ENCODE measurements around the gene C8G. TPM values are rescaled to one million over a fixed set of nuclear protein-coding genes. Genes with fewer than 3 reads are reported as not detected.

The C8G gene
- total and polyA plus RNA-seq, 9 of the 15 experiments (the other 6 are each of a cell fraction or from before 2014, with no cell fraction given), result 0.35 to 5.9 (median 2.7) TPM; not detected in 2

- in situ Hi-C loops (cut with MboI), result no loop called here
- no peaks in the 10 kb centered on the region for H3K9me1 ChIP-seq (ENCODE audit: control insufficient read depth, insufficient read depth, low read length)
- TSS peak; percentile 33 for BruUV-seq (replicated peaks)
- H3K9me3 ChIP-seq (replicated peaks; ENCODE audit: control insufficient read depth, insufficient read depth, low read depth, low read length), result no peaks in the 10 kb centered on the region
- POLR2A ChIA-PET, result interaction anchor here (0.6 to 3.2 kb wide), 3 partner anchors 9 to 98 kb away, joined by 3 to 19 read pairs (median 4); no protein-coding TSS in a partner anchor
- H3K27ac ChIP-seq (ENCODE audit: extremely low read depth, low read depth, low read length), result peak overlapping the region; percentile 32; the same call in 1 of the 3 replicates
- H3K79me2 ChIP-seq (ENCODE audit: control insufficient read depth, insufficient read depth, low read length), result no peaks in the 10 kb centered on the region
- CTCF ChIA-PET (ENCODE audit: low intra/inter-chr PET ratio), result no interaction called here
- ATAC-seq (peak; percentile 24), DNase-seq (ENCODE audit: extremely low read depth in 1 of 4, low spot score in 3 of 4) (no peak), FAIRE-seq (peak; percentile 54)
- peaks cover 4% of the 10 kb centered on the region; the same call in 1 of the 2 replicates for H4K20me1 ChIP-seq (replicated peaks; ENCODE audit: control insufficient read depth, insufficient read depth, low read length)
- peaks cover 68% of the 10 kb centered on the region; the same call in 2 of the 3 replicates for H3K36me3 ChIP-seq (ENCODE audit: control insufficient read depth, insufficient read depth, low read length)
- peaks cover 10 to 31% of the 10 kb centered on the region in 2 experiments; a peak in 4 of 5 replicates for H3K4me1 ChIP-seq (replicated peaks in 1 of 2; ENCODE audit: control insufficient read depth in 2 of 2, insufficient read depth in 2 of 2, low read length in 2 of 2)
- no peak overlapping the region for H2AFZ ChIP-seq (ENCODE audit: low read depth, low read length)
- no peak overlapping the region for H3K4me2 ChIP-seq (ENCODE audit: insufficient read depth, low read length)
- intact Hi-C loops (cut with micrococcal nuclease), result no loop called here
- H3K27me3 ChIP-seq (ENCODE audit: control insufficient read depth in 2 of 2, insufficient read depth in 2 of 2, low read length in 2 of 2), result no peaks in the 10 kb centered on the region
- 43% methylated on average over 21 of the region's 23 CpGs for WGBS (ENCODE audit: insufficient coverage, low coverage, missing lambda C conversion rate)
- H3K4me3 ChIP-seq, result no peak overlapping the region
- peak overlapping the region in 1 of 2 experiments; percentile 37; a peak in 1 of 4 replicates for H3K9ac ChIP-seq (ENCODE audit: insufficient read depth in 1 of 2, low read depth in 2 of 2, low read length in 2 of 2)
- TF ChIP-seq ILK (tag; IDR thresholded peaks at IDR 0.05; ENCODE audit: borderline replicate concordance, low read depth) (no peak), DACH1 (IDR thresholded peaks at IDR 0.05; ENCODE audit: partially characterized antibody) (peak; percentile 61), XRCC5 (IDR thresholded peaks at IDR 0.05; ENCODE audit: low read depth, low read length) (no peak), TEAD1 (CRISPR knock-in tag; IDR thresholded peaks at IDR 0.05) (no peak), ARHGAP35 (IDR thresholded peaks at IDR 0.05; ENCODE audit: partially characterized antibody) (no peak), EZH2 (IDR thresholded peaks at IDR 0.05; ENCODE audit: borderline replicate concordance, low read depth, low read length) (no peak), SUPT5H (IDR thresholded peaks at IDR 0.05) (peak; percentile 22; the same call in 1 of the 2 replicates), ZBTB2 (IDR thresholded peaks at IDR 0.05) (no peak), HDGF (IDR thresholded peaks at IDR 0.05) (peak; percentile 64; the same call in 1 of the 2 replicates), PML (IDR thresholded peaks at IDR 0.05; ENCODE audit: low read length) (no peak), LEF1 (IDR thresholded peaks at IDR 0.05) (no peak), GTF2A2 (tag; IDR thresholded peaks at IDR 0.05) (no peak), BHLHE40 (IDR thresholded peaks at IDR 0.05; ENCODE audit: low read length) (peak; percentile 82), ZNF12 (CRISPR knock-in tag; IDR thresholded peaks at IDR 0.05) (no peak), ELF2 (CRISPR knock-in tag; IDR thresholded peaks at IDR 0.05) (no peak), ZNF175 (CRISPR knock-in tag; IDR thresholded peaks at IDR 0.05; ENCODE audit: low read depth) (peak; percentile 30; the same call in 1 of the 2 replicates), RAD51 (IDR thresholded peaks at IDR 0.05; ENCODE audit: borderline replicate concordance, low read depth) (peak; percentile 27; the same call in 1 of the 2 replicates)
These were observed 17.4 kb upstream of the C8G start for GRCh38 chr9:136927343-136928271.
